IMR-90 (cell line): Measurements from ENCODE around the gene URI1. TPM values are rescaled to one million over a fixed set of nuclear protein-coding genes. Genes with fewer than 3 reads are reported as not detected.

ENCODE experiments used
- ATAC-seq: fragments of 200-7000 bp; cut with Tn5 transposase; 2 replicates; pipeline ENCODE4 v1.9.1; 2020; ENCODE audit warnings: low read depth, mild to moderate bottlenecking, moderate library complexity
- BruUV-seq: library from RNA; stranded (reverse); fragments of 400-500 nt; replicated peaks from 2 replicates; lab custom pipeline; 2021; lab: Mats Ljungman, UMichigan
- CTCF ChIA-PET: fragments of 300-600 bp; formaldehyde crosslinking; extraction: SDS; loops from one replicate; lab custom pipeline; 2021; ENCODE audit warnings: antibody characterized with exemption; lab: Yijun Ruan, JAX
- POLR2A ChIA-PET: fragments of 300-600 bp; sonication (Branson Sonifier 250); formaldehyde crosslinking; loops from one replicate; lab custom pipeline; 2022; ENCODE audit warnings: antibody characterized with exemption; ENCODE audit not compliant: unreplicated experiment; lab: Charles Lee
- DNase-seq: peaks from one replicate; pipeline ENCODE4 v3.0.0; 2013
- H2AFZ ChIP-seq: replicated peaks from 2 replicates; pipeline ENCODE3; 2013; ENCODE audit warnings: low read length, mild to moderate bottlenecking; ENCODE audit not compliant: poor library complexity
- H2AK5ac ChIP-seq: 2 replicates; pipeline ENCODE4 v1.6.1; 2013; ENCODE audit warnings: low read depth, low read length, inconsistent platforms
- H2AK9ac ChIP-seq: replicated peaks from 2 replicates; pipeline ENCODE3; 2013; ENCODE audit warnings: mild to moderate bottlenecking, low read depth, low read length, moderate library complexity; ENCODE audit not compliant: poor library complexity
- H2BK120ac ChIP-seq: 2 replicates; pipeline ENCODE4 v1.6.1; 2013; ENCODE audit warnings: low read depth, low read length, inconsistent platforms
- H2BK15ac ChIP-seq: 3 replicates; pipeline ENCODE4 v1.6.1; 2013; ENCODE audit warnings: low read depth, low read length, inconsistent platforms
- H2BK20ac ChIP-seq: 2 replicates; pipeline ENCODE4 v1.6.1; 2013; ENCODE audit warnings: low read depth, mild to moderate bottlenecking, inconsistent platforms, low read length, moderate library complexity
- H2BK5ac ChIP-seq: 2 replicates; pipeline ENCODE4 v1.6.1; 2013; ENCODE audit warnings: mild to moderate bottlenecking, low read depth, low read length, inconsistent platforms; ENCODE audit not compliant: poor library complexity, severe bottlenecking
- H3K14ac ChIP-seq: replicated peaks from 2 replicates; pipeline ENCODE4 v1.6.1; 2013; ENCODE audit warnings: low read depth, low read length, inconsistent platforms
- H3K18ac ChIP-seq: 2 replicates; pipeline ENCODE4 v1.6.1; 2013; ENCODE audit warnings: low read depth, low read length, control low read depth
- H3K23ac ChIP-seq: 2 replicates; pipeline ENCODE4 v1.6.1; 2013; ENCODE audit warnings: low read depth, low read length, inconsistent platforms
- H3K27ac ChIP-seq: 2 replicates; pipeline ENCODE4 v1.5.1; 2013; ENCODE audit warnings: mild to moderate bottlenecking, control low read depth, low read length; ENCODE audit not compliant: insufficient read depth
- H3K27me3 ChIP-seq: 2 replicates; pipeline ENCODE4 v1.6.1; 2013; ENCODE audit warnings: low read length; ENCODE audit not compliant: control insufficient read depth, insufficient read depth
- H3K36me3 ChIP-seq: 2 replicates; pipeline ENCODE4 v1.6.1; 2013; ENCODE audit warnings: low read length, mixed read lengths; ENCODE audit not compliant: control insufficient read depth, insufficient read depth
- H3K4ac ChIP-seq: 2 replicates; pipeline ENCODE4 v1.6.1; 2013; ENCODE audit warnings: low read depth, low read length, inconsistent platforms
- H3K4me1 ChIP-seq: 2 replicates; pipeline ENCODE4 v1.6.1; 2013; ENCODE audit warnings: low read length, mixed read lengths; ENCODE audit not compliant: control insufficient read depth, insufficient read depth
- H3K4me2 ChIP-seq: 2 replicates; pipeline ENCODE4 v1.6.1; 2013; ENCODE audit warnings: low read depth, mild to moderate bottlenecking, control low read depth, low read length, moderate library complexity
- H3K4me3 ChIP-seq: 2 replicates; pipeline ENCODE4 v1.5.1; 2013; ENCODE audit warnings: low read depth, mild to moderate bottlenecking, control low read depth, low read length, moderate library complexity; ENCODE audit not compliant: insufficient read depth
- H3K56ac ChIP-seq: 2 replicates; pipeline ENCODE4 v1.6.1; 2013; ENCODE audit warnings: low read length, inconsistent platforms; ENCODE audit not compliant: insufficient read depth; ENCODE audit errors: extremely low read depth
- H3K79me1 ChIP-seq, 2 experiments: 2 replicates each; pipeline ENCODE4 v1.6.1; 2013; ENCODE audit warnings: low read length in 2 of 2, inconsistent platforms in 1 of 2, low read depth in 1 of 2
- H3K9ac ChIP-seq: 2 replicates; pipeline ENCODE4 v1.6.1; 2013; ENCODE audit warnings: low read depth, low read length, control low read depth
- H3K9me1 ChIP-seq: 2 replicates; pipeline ENCODE4 v1.6.1; 2013; ENCODE audit warnings: low read length, inconsistent platforms; ENCODE audit not compliant: insufficient read depth
- H3K9me3 ChIP-seq: 2 replicates; pipeline ENCODE4 v1.6.1; 2013; ENCODE audit warnings: low read length; ENCODE audit not compliant: control insufficient read depth, insufficient read depth
- H4K20me1 ChIP-seq: 2 replicates; pipeline ENCODE4 v1.6.1; 2013; ENCODE audit warnings: low read length, inconsistent platforms; ENCODE audit not compliant: insufficient read depth
- H4K5ac ChIP-seq: 2 replicates; pipeline ENCODE4 v1.6.1; 2013; ENCODE audit warnings: mild to moderate bottlenecking, low read depth, low read length, control low read depth
- H4K8ac ChIP-seq, 2 experiments: 2 replicates each; pipeline ENCODE4 v1.6.1; 2013; ENCODE audit warnings: low read depth in 2 of 2, low read length in 2 of 2, control low read depth in 1 of 2, inconsistent platforms in 1 of 2
- H4K91ac ChIP-seq: 2 replicates; pipeline ENCODE4 v1.6.1; 2013; ENCODE audit warnings: low read depth, low read length, inconsistent platforms; ENCODE audit not compliant: insufficient read depth
- BHLHE40 ChIP-seq: fragments of 150-350 bp; IDR thresholded peaks from 2 replicates; pipeline ENCODE4 v1.6.1; 2016; ENCODE audit warnings: mild to moderate bottlenecking, low read depth, low read length
- CEBPB ChIP-seq: IDR thresholded peaks from 2 replicates; pipeline ENCODE4 v1.6.1; 2012; ENCODE audit warnings: low read depth, low read length, improper control_type of control experiment
- CHD1 ChIP-seq: IDR thresholded peaks from 2 replicates; pipeline ENCODE4 v1.6.1; 2012; ENCODE audit warnings: low read depth, low read length, improper control_type of control experiment
- ELK1 ChIP-seq: fragments of 150-350 bp; IDR thresholded peaks from 2 replicates; pipeline ENCODE4 v1.6.1; 2016; ENCODE audit warnings: low read depth, mild to moderate bottlenecking, low read length, moderate library complexity, borderline replicate concordance
- FOS ChIP-seq: fragments of 150-350 bp; IDR thresholded peaks from 2 replicates; pipeline ENCODE4 v1.6.1; 2016; ENCODE audit warnings: low read depth, low read length
- MAFK ChIP-seq: IDR thresholded peaks from 2 replicates; pipeline ENCODE4 v1.6.1; 2012; ENCODE audit warnings: low read depth, low read length, improper control_type of control experiment
- MAZ ChIP-seq: IDR thresholded peaks from 2 replicates; pipeline ENCODE4 v1.6.1; 2012; ENCODE audit warnings: low read depth, mild to moderate bottlenecking, low read length, improper control_type of control experiment, moderate library complexity, borderline replicate concordance
- MXI1 ChIP-seq: IDR thresholded peaks from 2 replicates; pipeline ENCODE4 v1.6.1; 2012; ENCODE audit warnings: low read depth, mild to moderate bottlenecking, low read length, moderate library complexity, borderline replicate concordance
- NFE2L2 ChIP-seq: fragments of 150-350 bp; IDR thresholded peaks from 2 replicates; pipeline ENCODE4 v1.6.1; 2016; ENCODE audit warnings: low read depth, mild to moderate bottlenecking, low read length
- POLR2A ChIP-seq: IDR thresholded peaks from 2 replicates; pipeline ENCODE4 v1.6.1; 2012; ENCODE audit warnings: mild to moderate bottlenecking, low read depth, low read length
- RAD21 ChIP-seq: IDR thresholded peaks from 2 replicates; pipeline ENCODE4 v1.6.1; 2012; ENCODE audit warnings: low read length, improper control_type of control experiment
- RCOR1 ChIP-seq: IDR thresholded peaks from 2 replicates; pipeline ENCODE4 v1.6.1; 2012; ENCODE audit warnings: mild to moderate bottlenecking, low read length, improper control_type of control experiment; ENCODE audit not compliant: insufficient replicate concordance
- RFX5 ChIP-seq: IDR thresholded peaks from 2 replicates; pipeline ENCODE4 v1.8.0; 2012; ENCODE audit warnings: low read depth, mild to moderate bottlenecking, low read length, moderate library complexity
- SMC3 ChIP-seq: fragments of 150-350 bp; IDR thresholded peaks from 2 replicates; pipeline ENCODE4 v1.6.1; 2016; ENCODE audit warnings: low read depth, mild to moderate bottlenecking, antibody characterized with exemption, low read length, moderate library complexity
- USF2 ChIP-seq: fragments of 150-350 bp; IDR thresholded peaks from 2 replicates; pipeline ENCODE4 v1.6.1; 2017; ENCODE audit warnings: mild to moderate bottlenecking, antibody characterized with exemption, low read length, low read depth
- WGBS, 2 experiments: methylation state at CpG; one replicate each; pipeline versions ENCODE4 v1.1.5 to v1.1.7; 2013; ENCODE audit warnings: missing lambda C conversion rate in 2 of 2; ENCODE audit not compliant: insufficient read length in 1 of 2; ENCODE audit errors: extremely low coverage in 2 of 2; 5-methylcytosine and 5-hydroxymethylcytosine counted together
- dilution Hi-C: fragments of 300-500 bp; cut with HindIII; formaldehyde crosslinking; loops from one replicate; pipeline ENCODE4 v1.14.3; 2018; ENCODE audit warnings: low sequenced_read_pairs; ENCODE audit not compliant: unreplicated experiment
- in situ Hi-C: fragments of 300-500 bp; cut with MboI; formaldehyde crosslinking; loops from 3 replicates; pipeline ENCODE4 v1.14.3; 2019; ENCODE audit warnings: low sequenced_read_pairs, inconsistent platforms, mixed read lengths
- intact Hi-C: fragments of 100-400 bp; cut with micrococcal nuclease; formaldehyde crosslinking; loops from 2 replicates; pipeline ENCODE4 v1.10.0; 2022
- polyA plus RNA-seq, 3 experiments: library from polyadenylated mRNA; depleted of rRNA; stranded (reverse); fragments of >200 nt; gene quantifications; 2 replicates each; pipeline ENCODE4 v1.2.3, GENCODE V29; 2012; ENCODE audit warnings: low replicate concordance in 1 of 3
- total RNA-seq: library from RNA; depleted of rRNA; stranded (reverse); fragments of >200 nt; gene quantifications from 2 replicates; pipeline ENCODE4 v1.2.3, GENCODE V29; 2012
- TF ChIP-seq, protein P1 (sequence below): conservative IDR thresholded peaks from 2 replicates; pipeline ENCODE4 v1.5.1; 2012; ENCODE audit warnings: mild to moderate bottlenecking, low read depth, low read length, improper control_type of control experiment

URI1 gene
- total and polyA plus RNA-seq, 2 of the 4 experiments (the other 2 are of a cell fraction): 43.2 to 45.3 TPM

DNA sequence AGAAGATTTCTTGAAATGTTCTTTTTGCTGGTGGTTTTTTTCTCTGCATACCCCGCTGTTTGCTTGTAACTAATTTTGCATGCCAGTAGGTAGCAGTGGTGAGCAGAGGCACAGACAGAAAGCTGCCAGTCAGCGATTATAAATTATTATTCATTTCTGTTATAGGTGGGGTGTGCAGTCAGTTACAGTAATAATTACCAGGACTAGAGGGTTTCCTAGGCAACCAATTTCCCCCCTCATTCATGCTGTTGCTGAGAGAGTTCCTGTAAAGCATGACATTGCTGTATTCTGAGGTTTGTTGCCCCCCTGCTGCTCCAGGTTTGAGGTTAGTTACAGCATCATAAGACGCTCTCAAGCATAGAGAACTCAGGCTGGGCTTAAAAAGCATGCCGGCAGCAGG lies 104.5 kb downstream of the URI1 start:
- no peaks in the 10 kb centered on the region; the same call in 1 of the 2 replicates for H3K4me1 ChIP-seq
- H2AK5ac ChIP-seq: no peak overlapping the region
- H3K9me3 ChIP-seq: no peaks in the 10 kb centered on the region
- H3K14ac ChIP-seq: no peak overlapping the region
- dilution Hi-C loops (no loop called here), intact Hi-C loops (no loop called here), in situ Hi-C loops (no loop called here)
- 58% methylated on average over 2 of the region's 4 CpGs; no CpG with 5 or more reads in 1 of the 2 experiments for WGBS, 2 experiments
- H3K4ac ChIP-seq: no peak overlapping the region
- no peak overlapping the region for H3K23ac ChIP-seq
- H3K9ac ChIP-seq: no peak overlapping the region
- ChIA-PET CTCF (no interaction called here), POLR2A (no interaction called here)
- H4K20me1 ChIP-seq: no peaks in the 10 kb centered on the region
- ATAC-seq (peak; percentile 49; the same call in 1 of the 2 replicates), DNase-seq (peak; percentile 1)
- no peak overlapping the region for H3K18ac ChIP-seq
- BruUV-seq: no TSS peak
- H4K91ac ChIP-seq: no peak overlapping the region
- no peak overlapping the region for H2BK120ac ChIP-seq
- H4K8ac ChIP-seq: no peak overlapping the region
- H3K56ac ChIP-seq: no peak overlapping the region
- H2AK9ac ChIP-seq: no peak overlapping the region
- no peak overlapping the region for H3K27ac ChIP-seq
- no peak overlapping the region for H4K5ac ChIP-seq
- no peaks in the 10 kb centered on the region for H3K36me3 ChIP-seq
- H3K27me3 ChIP-seq: no peaks in the 10 kb centered on the region
- H2BK15ac ChIP-seq: no peak overlapping the region
- no peak overlapping the region for H2BK5ac ChIP-seq
- H3K4me3 ChIP-seq: no peak overlapping the region
- H3K79me1 ChIP-seq: no peaks in the 10 kb centered on the region; a peak in 1 of 4 replicates
- no peak overlapping the region for H2AFZ ChIP-seq
- H3K9me1 ChIP-seq: no peaks in the 10 kb centered on the region; the same call in 1 of the 2 replicates
- H3K4me2 ChIP-seq: no peak overlapping the region
- TF ChIP-seq BHLHE40: no peak
- TF ChIP-seq CHD1: no peak
- TF ChIP-seq MXI1: no peak
- TF ChIP-seq NFE2L2: no peak
- TF ChIP-seq USF2: no peak
- no peak for TF ChIP-seq RFX5
- no peak for TF ChIP-seq RCOR1
- no peak for TF ChIP-seq POLR2A
- TF ChIP-seq ELK1: no peak
- peak; percentile 67 for TF ChIP-seq MAFK
- no peak for TF ChIP-seq FOS
- TF ChIP-seq CEBPB: no peak
- TF ChIP-seq, protein P1, sequence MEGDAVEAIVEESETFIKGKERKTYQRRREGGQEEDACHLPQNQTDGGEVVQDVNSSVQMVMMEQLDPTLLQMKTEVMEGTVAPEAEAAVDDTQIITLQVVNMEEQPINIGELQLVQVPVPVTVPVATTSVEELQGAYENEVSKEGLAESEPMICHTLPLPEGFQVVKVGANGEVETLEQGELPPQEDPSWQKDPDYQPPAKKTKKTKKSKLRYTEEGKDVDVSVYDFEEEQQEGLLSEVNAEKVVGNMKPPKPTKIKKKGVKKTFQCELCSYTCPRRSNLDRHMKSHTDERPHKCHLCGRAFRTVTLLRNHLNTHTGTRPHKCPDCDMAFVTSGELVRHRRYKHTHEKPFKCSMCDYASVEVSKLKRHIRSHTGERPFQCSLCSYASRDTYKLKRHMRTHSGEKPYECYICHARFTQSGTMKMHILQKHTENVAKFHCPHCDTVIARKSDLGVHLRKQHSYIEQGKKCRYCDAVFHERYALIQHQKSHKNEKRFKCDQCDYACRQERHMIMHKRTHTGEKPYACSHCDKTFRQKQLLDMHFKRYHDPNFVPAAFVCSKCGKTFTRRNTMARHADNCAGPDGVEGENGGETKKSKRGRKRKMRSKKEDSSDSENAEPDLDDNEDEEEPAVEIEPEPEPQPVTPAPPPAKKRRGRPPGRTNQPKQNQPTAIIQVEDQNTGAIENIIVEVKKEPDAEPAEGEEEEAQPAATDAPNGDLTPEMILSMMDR: peak; percentile 36
- peak; percentile 12; the same call in 1 of the 2 replicates for TF ChIP-seq SMC3
- TF ChIP-seq RAD21: no peak
- no peak for TF ChIP-seq MAZ
- H2BK20ac ChIP-seq: no peak overlapping the region
